Measurements from ENCODE around the gene SLC24A3. TPM values are rescaled to one million over a fixed set of nuclear protein-coding genes. Genes with fewer than 3 reads are reported as not detected.

SLC24A3 gene
- total RNA-seq, 1 experiment from 2014 or later = 46.0 TPM

DNA sequence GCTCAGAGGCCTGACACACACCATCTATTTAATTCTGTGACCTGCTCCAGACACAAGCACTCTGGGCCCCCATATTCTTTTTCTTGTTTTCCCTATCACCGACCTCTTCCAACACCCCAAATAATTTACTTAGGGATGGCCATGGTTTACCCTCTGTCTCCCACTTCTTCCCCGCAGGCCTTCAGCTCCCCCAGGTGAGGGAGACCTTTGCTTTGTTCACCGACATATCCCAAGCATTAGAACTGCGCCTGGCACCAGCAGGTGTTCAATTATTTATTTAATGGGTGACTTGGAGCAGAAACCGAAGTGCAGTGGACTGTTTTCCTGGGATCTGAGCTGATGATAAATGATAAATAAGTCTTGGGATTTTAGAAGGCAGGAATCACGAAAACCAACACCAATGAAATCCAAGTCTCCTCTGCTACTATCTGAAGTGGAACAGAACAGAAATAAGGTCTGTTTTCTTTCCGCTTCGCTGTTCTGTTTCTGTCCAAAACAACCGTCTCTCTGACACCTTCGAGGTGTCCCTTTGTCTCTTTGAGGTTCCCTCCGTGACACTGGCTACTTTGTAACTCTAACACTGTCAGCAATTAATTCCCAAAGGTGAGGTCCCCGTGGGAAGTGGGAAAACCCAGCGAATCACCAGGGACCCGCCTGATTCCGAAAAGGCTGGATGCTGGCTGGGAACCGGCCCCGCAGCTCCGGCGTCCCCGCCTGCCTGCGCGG lies 544.5 kb downstream of the SLC24A3 start:
- peaks cover 39% of the 10 kb centered on the region for H3K4me1 ChIP-seq (ENCODE audit: insufficient read depth, low read length, poor library complexity, severe bottlenecking)
- intact Hi-C loops (cut with micrococcal nuclease; ENCODE audit: unreplicated experiment) = no loop called here
- no peaks in the 10 kb centered on the region for H3K36me3 ChIP-seq (ENCODE audit: insufficient read depth, low read length, poor library complexity, severe bottlenecking)
- DNase-seq (ENCODE audit: low spot score) = no peak
- TF ChIP-seq EZH2 (IDR thresholded peaks at IDR 0.05; ENCODE audit: borderline replicate concordance, low read depth, low read length, poor library complexity, severe bottlenecking) = no peak
- TF ChIP-seq, protein P1, sequence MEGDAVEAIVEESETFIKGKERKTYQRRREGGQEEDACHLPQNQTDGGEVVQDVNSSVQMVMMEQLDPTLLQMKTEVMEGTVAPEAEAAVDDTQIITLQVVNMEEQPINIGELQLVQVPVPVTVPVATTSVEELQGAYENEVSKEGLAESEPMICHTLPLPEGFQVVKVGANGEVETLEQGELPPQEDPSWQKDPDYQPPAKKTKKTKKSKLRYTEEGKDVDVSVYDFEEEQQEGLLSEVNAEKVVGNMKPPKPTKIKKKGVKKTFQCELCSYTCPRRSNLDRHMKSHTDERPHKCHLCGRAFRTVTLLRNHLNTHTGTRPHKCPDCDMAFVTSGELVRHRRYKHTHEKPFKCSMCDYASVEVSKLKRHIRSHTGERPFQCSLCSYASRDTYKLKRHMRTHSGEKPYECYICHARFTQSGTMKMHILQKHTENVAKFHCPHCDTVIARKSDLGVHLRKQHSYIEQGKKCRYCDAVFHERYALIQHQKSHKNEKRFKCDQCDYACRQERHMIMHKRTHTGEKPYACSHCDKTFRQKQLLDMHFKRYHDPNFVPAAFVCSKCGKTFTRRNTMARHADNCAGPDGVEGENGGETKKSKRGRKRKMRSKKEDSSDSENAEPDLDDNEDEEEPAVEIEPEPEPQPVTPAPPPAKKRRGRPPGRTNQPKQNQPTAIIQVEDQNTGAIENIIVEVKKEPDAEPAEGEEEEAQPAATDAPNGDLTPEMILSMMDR (conservative IDR thresholded peaks at IDR 0.05; ENCODE audit: low read depth, low read length) = no peak
- H3K9me3 ChIP-seq (ENCODE audit: low read depth, low read length, poor library complexity, severe bottlenecking) = no peaks in the 10 kb centered on the region
- H3K4me3 ChIP-seq (ENCODE audit: low read depth, low read length, poor library complexity, severe bottlenecking) = peak overlapping the region; percentile 75
- POLR2A ChIA-PET (ENCODE audit: low non-redundant PET) = no interaction called here
- peak overlapping the region; percentile 89 for H3K27ac ChIP-seq (ENCODE audit: low read depth, low read length, poor library complexity, severe bottlenecking)
- CTCF ChIA-PET = no interaction called here
- BruUV-seq (replicated peaks) = no TSS peak
- no peaks in the 10 kb centered on the region for H3K27me3 ChIP-seq (replicated peaks; ENCODE audit: insufficient read depth, low read depth, low read length, poor library complexity)

DNA sequence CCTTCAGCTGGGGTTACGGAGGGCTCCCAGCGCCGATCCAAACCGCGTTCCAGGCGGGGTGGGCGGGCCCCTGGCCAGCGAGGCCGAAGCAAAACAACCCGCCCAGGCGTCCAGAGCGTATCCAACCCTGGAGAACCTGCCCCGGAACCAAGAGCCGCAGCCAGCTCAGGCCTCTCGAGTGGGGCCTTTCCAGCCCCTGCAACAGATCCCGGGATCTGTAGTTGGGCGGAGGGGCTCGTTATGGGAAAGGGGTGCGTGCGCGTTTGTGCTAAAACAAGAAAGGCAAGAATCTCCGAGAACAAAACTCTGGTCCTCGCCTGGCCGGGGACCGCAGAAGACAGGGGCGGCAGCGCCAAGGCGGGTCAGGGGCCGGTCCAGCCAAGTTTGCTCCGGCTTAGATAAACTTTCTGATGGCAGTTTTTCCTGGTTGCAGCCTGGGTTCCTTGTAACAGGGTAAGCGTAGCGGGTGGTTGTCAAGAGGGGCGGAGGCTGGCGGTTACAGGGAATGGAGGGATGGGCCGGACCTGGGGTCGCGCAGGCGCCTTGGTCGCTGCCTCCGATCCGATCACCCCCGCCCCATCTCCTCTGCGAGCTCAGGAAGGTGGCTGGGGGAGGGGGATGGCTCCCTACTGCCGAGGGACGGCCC lies 545.2 kb downstream of the SLC24A3 start:
- POLR2A ChIA-PET (ENCODE audit: low non-redundant PET) = interaction anchor here (0.6 kb wide), 4 partner anchors 23 to 373 kb away, joined by 3 to 8 read pairs (median 6); no protein-coding TSS in a partner anchor
- H3K4me1 ChIP-seq (ENCODE audit: insufficient read depth, low read length, poor library complexity, severe bottlenecking) = peaks cover 43% of the 10 kb centered on the region
- H3K27ac ChIP-seq (ENCODE audit: low read depth, low read length, poor library complexity, severe bottlenecking) = peak overlapping the region; percentile 89
- TF ChIP-seq EZH2 (IDR thresholded peaks at IDR 0.05; ENCODE audit: borderline replicate concordance, low read depth, low read length, poor library complexity, severe bottlenecking) = no peak
- DNase-seq (ENCODE audit: low spot score) = peak; percentile 97
- peak overlapping the region; percentile 75 for H3K4me3 ChIP-seq (ENCODE audit: low read depth, low read length, poor library complexity, severe bottlenecking)
- CTCF ChIA-PET = interaction anchor here (0.6 to 0.7 kb wide), 4 partner anchors 26 to 157 kb away, joined by 3 to 8 read pairs (median 6); no protein-coding TSS in a partner anchor
- intact Hi-C loops (cut with micrococcal nuclease; ENCODE audit: unreplicated experiment) = no loop called here
- BruUV-seq (replicated peaks) = no TSS peak
- no peaks in the 10 kb centered on the region for H3K36me3 ChIP-seq (ENCODE audit: insufficient read depth, low read length, poor library complexity, severe bottlenecking)
- no peaks in the 10 kb centered on the region for H3K27me3 ChIP-seq (replicated peaks; ENCODE audit: insufficient read depth, low read depth, low read length, poor library complexity)
- no peaks in the 10 kb centered on the region for H3K9me3 ChIP-seq (ENCODE audit: low read depth, low read length, poor library complexity, severe bottlenecking)

DNA sequence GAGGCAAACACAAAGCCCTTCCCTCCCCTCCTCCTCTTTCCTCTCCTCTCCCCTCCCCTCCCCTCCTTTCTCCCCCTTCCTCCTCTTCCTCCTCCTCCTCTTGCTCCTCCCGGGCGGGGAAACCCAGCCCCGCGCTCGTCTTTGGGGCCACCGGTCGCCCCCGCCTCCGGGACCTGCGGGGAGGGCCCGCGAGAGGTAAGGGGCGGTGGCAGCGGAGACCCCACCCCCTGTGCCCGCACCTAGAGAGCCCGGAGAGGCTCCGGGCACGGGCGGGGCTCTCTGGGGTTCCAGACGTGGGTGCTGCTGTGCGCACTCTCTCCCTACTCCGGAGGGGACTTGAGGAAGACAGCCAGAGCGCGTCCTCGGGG lies 545.7 kb downstream of the SLC24A3 start, which contains the start of gene RIN2:
Gene RIN2 (plus strand): TSS at position 126 of the 368 bp plus-strand sequence. CDS start 131,344 bp downstream, outside the sequence.
- TF ChIP-seq, protein P1 (conservative IDR thresholded peaks at IDR 0.05; ENCODE audit: low read depth, low read length) = no peak
- TF ChIP-seq EZH2 (IDR thresholded peaks at IDR 0.05; ENCODE audit: borderline replicate concordance, low read depth, low read length, poor library complexity, severe bottlenecking) = no peak
- H3K9me3 ChIP-seq (ENCODE audit: low read depth, low read length, poor library complexity, severe bottlenecking) = no peaks in the 10 kb centered on the region
- peak within 1 kb of the TSS; percentile 75 for H3K4me3 ChIP-seq (ENCODE audit: low read depth, low read length, poor library complexity, severe bottlenecking)
- peaks cover 43% of the 10 kb centered on the region for H3K4me1 ChIP-seq (ENCODE audit: insufficient read depth, low read length, poor library complexity, severe bottlenecking)
- ChIA-PET CTCF (interaction anchor here (0.6 to 0.7 kb wide), 4 partner anchors 26 to 156 kb away, joined by 3 to 8 read pairs (median 6); no protein-coding TSS in a partner anchor), POLR2A (ENCODE audit: low non-redundant PET) (interaction anchor here (0.6 kb wide), 4 partner anchors 23 to 372 kb away, joined by 3 to 8 read pairs (median 6); no protein-coding TSS in a partner anchor)
- intact Hi-C loops (cut with micrococcal nuclease; ENCODE audit: unreplicated experiment) = no loop called here
- H3K36me3 ChIP-seq (ENCODE audit: insufficient read depth, low read length, poor library complexity, severe bottlenecking) = no peaks in the 10 kb centered on the region
- no peak for DNase-seq (ENCODE audit: low spot score)
- BruUV-seq (replicated peaks) = no TSS peak
- no peaks in the 10 kb centered on the region for H3K27me3 ChIP-seq (replicated peaks; ENCODE audit: insufficient read depth, low read depth, low read length, poor library complexity)
- peak within 1 kb of the TSS; percentile 89 for H3K27ac ChIP-seq (ENCODE audit: low read depth, low read length, poor library complexity, severe bottlenecking)
